ENCODE measurements around the gene ZNF12.
"Not testable (repeated sequence)": the region's sequence is repeated elsewhere in the genome, so short reads cannot be mapped to it uniquely, and the experiment has no call there.

ZNF12 gene

GRCh38 chr7:6706666-6707407 is at the start of gene ZNF12:
ZNF12 (minus strand) TSS chr7:6706947; CDS start chr7:6705173, 1,774 bp downstream.
- peak; percentile 90 to 93 for DNase-seq (ENCODE audit: low read depth in 2 of 2, low spot score in 1 of 2)

DNA sequence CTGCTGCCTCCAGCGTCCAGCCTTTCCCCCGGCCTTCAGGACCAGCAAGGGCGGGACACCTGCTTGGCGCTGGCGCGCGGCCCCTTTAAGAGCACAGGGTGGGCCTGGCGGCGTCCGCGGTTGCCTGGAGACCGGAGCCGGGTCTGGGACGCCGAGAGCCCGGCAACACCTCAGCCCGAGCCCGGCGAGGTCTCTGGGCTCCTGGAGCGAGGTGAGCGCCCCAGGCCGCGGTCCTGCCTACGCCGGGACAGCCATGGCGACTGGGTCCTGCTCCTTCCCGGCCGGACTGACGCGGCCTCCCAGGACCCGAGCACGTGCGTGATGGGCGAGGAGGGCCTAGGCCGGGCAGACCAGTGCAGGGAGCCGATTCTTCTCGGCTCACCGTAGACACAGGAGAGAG is 47.2 kb upstream of the ZNF12 start, which contains the start of gene RSPH10B2:
Gene RSPH10B2, plus strand, starts transcription at position 140 of the 400 bp plus-strand sequence. CDS start 3,575 bp downstream, outside the sequence.
- not testable (repeated sequence) for DNase-seq (ENCODE audit: low read depth in 2 of 2, low spot score in 1 of 2)

GRCh38 chr7:6750173-6750572 is 43.4 kb upstream of the ZNF12 start:
- DNase-seq (ENCODE audit: low read depth in 2 of 2, low spot score in 1 of 2) = not testable (repeated sequence)

- not testable (repeated sequence) for DNase-seq (ENCODE audit: low read depth in 2 of 2, low spot score in 1 of 2)
Measured at GRCh38 chr7:6749335-6749734, 42.6 kb upstream of the ZNF12 start.

GRCh38 chr7:6744410-6745100 is 37.8 kb upstream of the ZNF12 start:
- DNase-seq (ENCODE audit: low read depth in 2 of 2, low spot score in 1 of 2) = not testable (repeated sequence)

- DNase-seq (ENCODE audit: low read depth in 2 of 2, low spot score in 1 of 2) = not testable (repeated sequence)
Measured at GRCh38 chr7:6738415-6738814, 31.7 kb upstream of the ZNF12 start.

DNA sequence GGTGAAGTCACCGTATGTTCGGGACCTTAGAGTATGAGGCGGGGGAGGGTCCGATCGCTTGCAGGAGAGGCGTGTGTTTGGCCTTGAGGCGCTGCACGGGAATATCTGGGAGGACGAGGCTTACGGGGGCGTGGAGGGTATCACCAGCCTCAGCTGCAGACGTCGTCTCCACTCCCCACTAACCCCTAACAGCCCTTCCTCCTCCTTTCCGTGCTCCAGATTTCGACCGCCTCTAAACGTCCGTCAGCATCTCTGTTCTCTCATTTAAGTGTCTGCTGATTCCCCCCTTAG is 23.5 kb upstream of the ZNF12 start:
- no peak for DNase-seq (ENCODE audit: low read depth in 2 of 2, low spot score in 1 of 2)

GRCh38 chr7:6729492-6730342 is 23.0 kb upstream of the ZNF12 start:
- peak; percentile 63 to 68 for DNase-seq (ENCODE audit: low read depth in 2 of 2, low spot score in 1 of 2)

DNA sequence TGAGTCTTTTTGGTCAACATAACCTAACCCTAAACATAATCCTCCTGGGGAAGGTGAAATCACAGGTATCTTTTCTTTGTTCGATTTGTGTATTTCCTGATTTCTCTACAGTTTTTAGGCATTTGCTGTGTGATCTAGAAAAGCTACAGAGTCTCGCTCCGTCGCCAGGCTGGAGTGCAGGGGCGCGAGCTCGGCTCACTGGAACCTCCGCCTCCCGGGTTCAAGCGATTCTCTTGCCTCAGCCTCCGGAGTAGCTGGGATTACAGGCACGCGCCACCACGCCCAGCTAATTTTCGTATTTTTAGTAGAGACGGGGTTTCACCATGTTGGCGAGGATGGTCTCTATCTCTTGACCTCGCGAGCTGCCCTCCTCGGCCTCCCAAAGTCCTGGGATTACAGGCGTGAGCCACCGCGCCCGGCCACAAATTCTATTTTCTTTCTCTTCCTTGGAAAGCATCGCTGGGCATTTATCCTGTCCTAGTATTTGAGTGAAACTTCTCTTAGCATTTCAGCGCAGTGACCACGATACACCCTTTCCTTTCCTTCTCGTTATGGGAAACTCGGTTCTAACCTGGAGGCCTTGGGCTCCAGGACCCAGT is 22.2 kb upstream of the ZNF12 start:
- DNase-seq (ENCODE audit: low read depth in 2 of 2, low spot score in 1 of 2) = not testable (repeated sequence)

GRCh38 chr7:6727663-6728062 is 20.9 kb upstream of the ZNF12 start:
- no peak for DNase-seq (ENCODE audit: low read depth in 2 of 2, low spot score in 1 of 2)

- not testable (repeated sequence) for DNase-seq (ENCODE audit: low read depth in 2 of 2, low spot score in 1 of 2)
Measured at GRCh38 chr7:6726341-6726740, 19.6 kb upstream of the ZNF12 start.

DNA sequence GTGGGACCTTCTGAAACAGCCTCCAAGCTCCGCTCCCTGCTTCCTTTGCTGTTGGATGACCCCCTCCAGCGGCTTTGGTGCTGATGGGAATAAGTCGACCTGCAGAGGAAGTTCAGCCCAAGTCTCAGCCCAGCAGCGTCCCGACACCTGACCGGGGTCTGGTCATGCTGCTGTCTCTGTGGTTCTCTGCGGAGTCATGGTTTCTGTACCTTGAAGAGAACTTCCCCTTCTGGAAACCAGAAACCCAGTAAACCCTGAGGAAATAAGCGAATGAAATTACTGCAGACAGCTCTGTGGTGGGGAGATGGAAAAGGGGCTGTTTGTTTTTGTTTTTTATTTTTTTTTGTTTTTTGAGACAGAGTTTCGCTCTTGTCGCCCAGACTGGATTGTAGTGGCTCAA is 18.3 kb upstream of the ZNF12 start:
- no peak for DNase-seq (ENCODE audit: low read depth in 2 of 2, low spot score in 1 of 2)

GRCh38 chr7:6724351-6724750 is 17.6 kb upstream of the ZNF12 start:
- DNase-seq (ENCODE audit: low read depth in 2 of 2, low spot score in 1 of 2) = not testable (repeated sequence)

DNA sequence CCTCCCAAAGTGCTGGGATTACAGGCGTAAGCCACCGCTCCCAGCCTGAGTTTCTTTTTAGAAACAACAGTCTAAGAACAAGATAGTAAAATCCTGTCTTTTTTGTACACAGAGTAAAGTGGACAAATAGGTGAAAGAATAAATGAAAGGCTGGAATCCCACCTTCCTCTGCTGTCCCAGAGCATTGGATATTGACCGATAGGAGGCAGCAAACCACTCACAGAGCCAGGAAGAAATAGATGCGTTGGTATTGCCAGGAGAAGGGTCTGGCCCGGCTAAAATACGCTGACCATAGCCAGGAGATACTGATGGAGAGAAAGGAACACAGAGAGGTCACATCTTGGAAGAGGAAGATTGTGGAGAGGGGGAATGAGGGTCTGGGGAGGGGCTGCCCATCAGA is 11.4 kb upstream of the ZNF12 start:
- DNase-seq (ENCODE audit: low read depth in 2 of 2, low spot score in 1 of 2) = no peak

GRCh38 chr7:6715898-6716297 is 9.2 kb upstream of the ZNF12 start:
- DNase-seq (ENCODE audit: low read depth in 2 of 2, low spot score in 1 of 2) = not testable (repeated sequence)

DNA sequence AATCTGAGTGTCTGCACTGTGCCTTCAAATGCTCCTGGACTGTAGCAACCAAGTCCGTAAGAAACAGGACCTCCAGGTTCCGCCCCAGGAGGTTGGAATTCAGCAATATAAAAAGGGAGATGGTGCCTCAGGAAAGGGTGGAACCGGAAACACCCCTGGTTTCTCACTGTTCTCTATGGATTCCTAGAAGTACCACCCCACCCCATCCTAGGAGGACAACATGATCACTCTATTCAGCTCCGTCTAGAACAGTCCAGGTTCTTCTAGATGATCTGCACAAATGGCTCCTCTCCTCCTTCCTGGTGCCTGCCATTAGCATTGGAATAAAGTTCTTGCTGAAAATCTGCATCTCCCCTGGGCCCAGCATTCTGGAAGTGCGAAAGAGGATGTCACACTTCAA is 7.6 kb upstream of the ZNF12 start:
- no peak for DNase-seq (ENCODE audit: low read depth in 2 of 2, low spot score in 1 of 2)

DNA sequence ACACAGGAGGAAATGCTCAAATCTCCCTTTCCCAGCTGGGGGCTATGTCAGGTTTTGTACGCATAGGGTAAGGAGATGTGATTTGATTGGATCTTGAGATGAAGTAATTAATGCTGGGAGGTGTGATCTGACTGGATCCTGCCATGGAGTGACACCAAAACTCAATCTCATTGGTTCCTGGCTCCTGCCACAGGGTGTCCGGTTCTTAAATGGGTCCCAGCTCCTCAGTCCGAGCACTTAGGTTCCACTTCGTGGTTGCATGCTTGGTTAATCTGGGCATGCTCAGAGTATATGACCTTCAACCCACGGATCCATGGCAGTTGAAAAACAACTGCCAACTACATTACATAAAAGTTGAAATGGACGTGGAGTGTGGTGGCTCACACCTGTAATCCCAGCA is 3.1 kb upstream of the ZNF12 start:
- DNase-seq (ENCODE audit: low read depth in 2 of 2, low spot score in 1 of 2) = no peak

DNA sequence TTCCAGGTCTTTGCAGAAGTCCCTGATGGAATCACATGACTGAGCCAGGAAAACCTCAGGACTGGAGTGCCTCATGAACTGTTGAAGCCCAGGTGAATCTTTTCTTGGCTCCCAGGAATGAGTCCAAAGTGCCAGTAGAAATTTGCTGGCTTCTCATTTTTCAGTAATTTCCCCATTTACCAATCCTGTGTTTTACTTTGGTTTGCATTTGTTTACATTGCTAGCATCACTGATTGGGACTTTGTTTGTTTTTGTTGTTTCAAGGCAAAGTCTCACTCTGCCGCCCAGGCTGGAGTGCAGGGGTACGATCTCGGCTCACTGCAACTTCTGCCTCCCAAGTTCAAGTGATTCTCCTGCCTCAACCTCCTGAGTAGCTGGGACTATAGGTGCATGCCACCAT is 1.6 kb upstream of the ZNF12 start:
- DNase-seq (ENCODE audit: low read depth in 2 of 2, low spot score in 1 of 2) = no peak

DNA sequence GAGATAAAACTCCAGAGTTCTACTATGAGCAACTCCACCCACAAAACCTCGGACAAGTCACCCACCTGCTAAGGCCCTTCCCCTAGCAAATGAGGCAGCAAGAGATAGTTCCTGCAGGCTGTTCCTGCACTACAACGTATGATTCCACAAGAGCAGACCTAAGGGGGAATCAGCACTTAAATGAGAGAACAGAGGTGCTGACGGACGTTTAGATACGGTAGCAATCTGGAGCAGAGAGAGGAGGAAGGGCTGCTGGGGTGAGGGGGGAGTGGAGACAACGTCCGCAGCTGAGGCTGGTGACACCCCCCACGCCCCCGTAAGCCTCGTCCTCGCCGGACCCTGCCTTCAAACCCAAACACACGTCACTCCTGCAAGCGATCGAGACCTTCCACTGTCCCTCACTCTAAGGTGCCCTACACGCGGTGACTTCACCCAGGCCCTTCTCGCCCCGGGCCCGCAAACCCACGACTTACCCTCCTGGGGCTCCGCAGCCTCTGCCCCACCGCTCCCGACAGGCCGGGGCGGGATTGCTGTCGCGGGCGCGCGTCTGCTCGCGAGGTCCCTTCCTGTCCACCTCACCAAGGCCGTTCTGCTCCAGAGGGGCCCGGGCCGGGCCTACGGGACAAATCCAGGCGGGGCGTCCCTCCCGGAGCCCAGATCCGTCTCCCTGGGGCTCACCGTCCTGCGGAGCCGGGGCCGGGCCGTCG is 635 bp downstream of the ZNF12 start:
- DNase-seq (ENCODE audit: low read depth in 2 of 2, low spot score in 1 of 2) = peak in 1 of 2 donors; percentile 5

DNA sequence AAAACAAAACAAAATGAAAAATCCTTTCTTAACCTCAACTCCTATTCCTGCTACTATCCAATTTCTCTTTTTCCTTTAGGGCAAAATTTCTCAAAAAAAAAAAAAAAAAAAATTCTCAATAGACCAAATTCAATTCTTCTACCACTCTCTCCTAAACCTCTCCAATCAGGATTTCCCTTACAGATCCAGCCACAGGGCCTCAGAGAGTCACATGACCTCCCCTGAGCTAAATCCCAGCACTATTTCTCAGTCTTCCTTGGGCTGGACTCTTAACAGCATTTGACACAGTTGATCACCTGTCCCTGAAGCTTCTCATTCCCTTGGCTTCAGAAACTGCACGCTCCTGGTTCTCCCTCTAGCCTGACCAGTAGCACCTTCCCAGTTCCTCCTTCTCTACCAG is 4.9 kb downstream of the ZNF12 start:
- DNase-seq (ENCODE audit: low read depth in 2 of 2, low spot score in 1 of 2) = no peak

DNA sequence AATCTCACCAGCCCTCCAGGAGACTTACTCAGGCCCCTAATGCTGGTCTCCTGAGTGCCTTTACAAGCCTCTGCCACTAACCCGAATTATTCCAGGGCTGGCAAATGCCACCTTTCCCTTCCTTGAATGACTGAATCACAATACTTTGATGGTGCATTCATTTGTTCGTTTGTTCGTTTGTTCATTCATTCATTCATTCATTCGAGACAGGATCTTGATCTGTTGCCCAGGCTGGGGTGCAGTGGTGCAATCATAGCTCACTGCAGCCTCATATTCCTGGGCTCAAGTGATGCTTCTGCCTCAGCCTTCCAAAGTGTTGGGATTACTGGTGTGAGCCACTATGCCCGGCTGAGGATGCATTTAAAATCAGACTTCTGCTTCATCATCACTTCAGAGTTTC is 6.0 kb downstream of the ZNF12 start:
- no peak for DNase-seq (ENCODE audit: low read depth in 2 of 2, low spot score in 1 of 2)
